ENCODE results near the gene SLC4A5. TPM values are rescaled to one million over a fixed set of nuclear protein-coding genes. Genes with fewer than 3 reads are reported as not detected.

SLC4A5 gene
- polyA plus RNA-seq, 1 of the 3 experiments (the other 2 are of a cell fraction), result 0.25 TPM

DNA sequence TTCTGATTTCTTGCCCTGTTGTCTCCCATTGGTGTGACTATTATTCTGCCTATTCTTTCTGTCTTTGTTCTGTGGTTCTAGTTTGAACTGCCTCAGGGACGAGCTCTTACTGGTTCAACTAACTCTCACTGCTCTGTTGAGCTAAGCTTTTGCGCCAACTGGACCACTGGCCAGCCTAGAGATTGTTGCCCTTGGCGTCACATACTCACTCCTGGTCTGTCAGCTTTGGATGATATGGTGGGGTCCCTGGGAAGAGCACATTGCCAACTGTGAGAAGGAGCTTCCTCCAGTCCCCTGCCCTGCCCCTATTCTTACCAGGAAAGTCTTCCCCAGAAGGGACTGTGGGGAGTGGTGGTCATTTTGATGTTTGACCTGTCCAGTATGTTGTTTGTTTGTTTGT is 138.8 kb downstream of the SLC4A5 start:
- ChIA-PET CTCF (no interaction called here), POLR2A (no interaction called here)
- H3K27me3 ChIP-seq (ENCODE audit: insufficient read depth), result no peaks in the 10 kb centered on the region
- no peak overlapping the region for H3K9ac ChIP-seq
- H4K20me1 ChIP-seq (ENCODE audit: insufficient read depth), result peaks cover 95% of the 10 kb centered on the region
- H3F3A ChIP-seq (replicated peaks; ENCODE audit: insufficient read depth), result no peaks in the 10 kb centered on the region
- no peaks in the 10 kb centered on the region for H3K9me3 ChIP-seq
- peaks cover 5 to 23% of the 10 kb centered on the region in 2 experiments; a peak in 3 of 4 replicates for H3K4me1 ChIP-seq (ENCODE audit: control insufficient read depth in 1 of 2, insufficient read depth in 2 of 2, low read depth in 1 of 2, low read length in 1 of 2)
- H3K4me2 ChIP-seq, result no peak overlapping the region
- H2AFZ ChIP-seq (ENCODE audit: low read depth), result no peak overlapping the region
- peaks cover 7 to 48% of the 10 kb centered on the region in 2 experiments for H3K36me3 ChIP-seq (replicated peaks in 1 of 2; ENCODE audit: control insufficient read depth in 1 of 2, insufficient read depth in 2 of 2, low read length in 1 of 2)
- no peak for DNase-seq
- no peak overlapping the region for H3K4me3 ChIP-seq (ENCODE audit: low read depth in 2 of 2, low read length in 1 of 2)
- H3K79me2 ChIP-seq (ENCODE audit: insufficient read depth), result peaks cover 94% of the 10 kb centered on the region
- no peaks in the 10 kb centered on the region for H3K9me2 ChIP-seq
- TF ChIP-seq RAD21 (IDR thresholded peaks at IDR 0.05; ENCODE audit: low read length) (no peak), RFX5 (IDR thresholded peaks at IDR 0.05; ENCODE audit: low read length) (no peak), NFIC (IDR thresholded peaks at IDR 0.05; ENCODE audit: borderline replicate concordance) (no peak)
- WGBS (ENCODE audit: low lambda C conversion rate), result 96% methylated on average over 3 of the region's 3 CpGs
- no peak overlapping the region for H3K27ac ChIP-seq (ENCODE audit: low read depth in 2 of 2, low read length in 1 of 2)

DNA sequence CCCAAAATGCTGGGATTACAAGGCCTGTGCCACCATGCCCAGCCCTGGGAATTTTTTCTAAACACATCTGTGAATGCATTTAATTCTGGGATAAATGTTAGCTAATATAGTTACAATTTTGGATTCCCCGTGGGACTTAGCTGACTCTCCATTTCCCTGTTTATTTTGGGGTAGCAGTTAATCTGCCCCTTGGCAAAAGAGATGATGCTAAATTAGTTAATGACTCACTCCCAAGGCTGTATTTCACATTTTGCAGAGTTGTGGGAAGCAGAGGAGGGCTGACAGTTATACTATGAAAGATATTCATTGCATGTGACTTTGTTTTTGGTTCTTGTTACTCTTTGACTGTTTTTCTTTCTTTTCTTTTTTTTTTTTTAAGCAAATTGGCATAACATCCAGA is 141.6 kb downstream of the SLC4A5 start:
- ChIA-PET POLR2A (interaction anchor here (1.0 kb wide), 1 partner anchor 23 kb away, joined by 3 read pairs; the partner anchor contains the start of gene MOB1A), CTCF (no interaction called here)
- H3K4me3 ChIP-seq (ENCODE audit: low read depth in 2 of 2, low read length in 1 of 2), result no peak overlapping the region

DNA sequence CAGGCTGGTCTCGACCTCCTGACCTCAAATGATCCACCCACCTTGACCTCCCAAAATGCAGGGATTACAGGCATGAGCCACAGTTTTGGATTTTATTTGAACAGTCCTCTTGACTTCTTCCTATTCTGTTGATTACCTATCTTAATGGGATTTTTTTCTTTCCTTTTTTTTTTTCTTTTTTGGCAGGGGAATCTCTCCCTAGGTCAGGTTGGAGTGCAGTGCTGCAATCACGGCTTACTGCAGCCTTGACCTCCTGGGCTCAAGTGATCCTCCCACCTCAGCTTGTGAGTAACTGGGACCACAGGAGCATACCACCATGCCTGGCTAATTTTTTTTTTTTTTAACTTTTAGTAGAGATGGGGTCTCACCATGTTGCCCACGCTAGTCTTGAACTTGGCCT is 142.0 kb downstream of the SLC4A5 start:
- H3K36me3 ChIP-seq (replicated peaks in 1 of 2; ENCODE audit: control insufficient read depth in 1 of 2, insufficient read depth in 2 of 2, low read length in 1 of 2), result peaks cover 0 to 29% of the 10 kb centered on the region in 2 experiments
- H3K4me3 ChIP-seq (ENCODE audit: low read depth in 2 of 2, low read length in 1 of 2), result no peak overlapping the region
- H3K27me3 ChIP-seq (ENCODE audit: insufficient read depth), result no peaks in the 10 kb centered on the region
- H2AFZ ChIP-seq (ENCODE audit: low read depth), result no peak overlapping the region
- no peak overlapping the region; the same call in 1 of the 2 replicates for H3K9ac ChIP-seq
- peak overlapping the region; percentile 99; the same call in 1 of the 2 replicates for H3K4me2 ChIP-seq
- peak overlapping the region in 1 of 2 experiments; percentile 42; a peak in 1 of 4 replicates for H3K27ac ChIP-seq (ENCODE audit: low read depth in 2 of 2, low read length in 1 of 2)
- no peaks in the 10 kb centered on the region for H3K9me2 ChIP-seq
- no peaks in the 10 kb centered on the region for H3K9me3 ChIP-seq
- peaks cover 72% of the 10 kb centered on the region for H3K79me2 ChIP-seq (ENCODE audit: insufficient read depth)
- ChIA-PET CTCF (interaction anchor here (2.3 kb wide), 1 partner anchor 10 kb away, joined by 9 read pairs; no protein-coding TSS in a partner anchor), POLR2A (interaction anchor here (1.0 kb wide), 1 partner anchor 23 kb away, joined by 3 read pairs; the partner anchor contains the start of gene MOB1A)
- WGBS (ENCODE audit: low lambda C conversion rate), result 97% methylated on average over 3 of the region's 3 CpGs
- H3K4me1 ChIP-seq (ENCODE audit: control insufficient read depth in 1 of 2, insufficient read depth in 2 of 2, low read depth in 1 of 2, low read length in 1 of 2), result peaks cover 5 to 23% of the 10 kb centered on the region in 2 experiments; a peak in 3 of 4 replicates
- H4K20me1 ChIP-seq (ENCODE audit: insufficient read depth), result peaks cover 71% of the 10 kb centered on the region
- peaks cover 4% of the 10 kb centered on the region for H3F3A ChIP-seq (replicated peaks; ENCODE audit: insufficient read depth)
- DNase-seq, result no peak
- TF ChIP-seq TCF12 (IDR thresholded peaks at IDR 0.05) (no peak), FOXJ3 (CRISPR knock-in tag; IDR thresholded peaks at IDR 0.05) (no peak), EZH2phosphoT487 (IDR thresholded peaks at IDR 0.05; ENCODE audit: borderline replicate concordance, low read depth) (no peak), YY1 (IDR thresholded peaks at IDR 0.05; ENCODE audit: low read depth) (no peak), EP300 (IDR thresholded peaks at IDR 0.05; ENCODE audit: borderline replicate concordance in 1 of 2, low read depth in 1 of 2, low read length in 1 of 2) (no peak), RFX5 (IDR thresholded peaks at IDR 0.05; ENCODE audit: low read length) (no peak), TEAD4 (IDR thresholded peaks at IDR 0.05; ENCODE audit: borderline replicate concordance, insufficient read depth) (no peak), NFIC (IDR thresholded peaks at IDR 0.05; ENCODE audit: borderline replicate concordance) (no peak)
- TF ChIP-seq, protein P1, sequence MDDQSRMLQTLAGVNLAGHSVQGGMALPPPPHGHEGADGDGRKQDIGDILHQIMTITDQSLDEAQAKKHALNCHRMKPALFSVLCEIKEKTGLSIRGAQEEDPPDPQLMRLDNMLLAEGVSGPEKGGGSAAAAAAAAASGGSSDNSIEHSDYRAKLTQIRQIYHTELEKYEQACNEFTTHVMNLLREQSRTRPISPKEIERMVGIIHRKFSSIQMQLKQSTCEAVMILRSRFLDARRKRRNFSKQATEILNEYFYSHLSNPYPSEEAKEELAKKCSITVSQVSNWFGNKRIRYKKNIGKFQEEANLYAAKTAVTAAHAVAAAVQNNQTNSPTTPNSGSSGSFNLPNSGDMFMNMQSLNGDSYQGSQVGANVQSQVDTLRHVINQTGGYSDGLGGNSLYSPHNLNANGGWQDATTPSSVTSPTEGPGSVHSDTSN (IDR thresholded peaks at IDR 0.05), result no peak
- TF ChIP-seq, protein P2, sequence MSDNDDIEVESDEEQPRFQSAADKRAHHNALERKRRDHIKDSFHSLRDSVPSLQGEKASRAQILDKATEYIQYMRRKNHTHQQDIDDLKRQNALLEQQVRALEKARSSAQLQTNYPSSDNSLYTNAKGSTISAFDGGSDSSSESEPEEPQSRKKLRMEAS (IDR thresholded peaks at IDR 0.05; ENCODE audit: low read depth), result no peak
- TF ChIP-seq, protein P3, sequence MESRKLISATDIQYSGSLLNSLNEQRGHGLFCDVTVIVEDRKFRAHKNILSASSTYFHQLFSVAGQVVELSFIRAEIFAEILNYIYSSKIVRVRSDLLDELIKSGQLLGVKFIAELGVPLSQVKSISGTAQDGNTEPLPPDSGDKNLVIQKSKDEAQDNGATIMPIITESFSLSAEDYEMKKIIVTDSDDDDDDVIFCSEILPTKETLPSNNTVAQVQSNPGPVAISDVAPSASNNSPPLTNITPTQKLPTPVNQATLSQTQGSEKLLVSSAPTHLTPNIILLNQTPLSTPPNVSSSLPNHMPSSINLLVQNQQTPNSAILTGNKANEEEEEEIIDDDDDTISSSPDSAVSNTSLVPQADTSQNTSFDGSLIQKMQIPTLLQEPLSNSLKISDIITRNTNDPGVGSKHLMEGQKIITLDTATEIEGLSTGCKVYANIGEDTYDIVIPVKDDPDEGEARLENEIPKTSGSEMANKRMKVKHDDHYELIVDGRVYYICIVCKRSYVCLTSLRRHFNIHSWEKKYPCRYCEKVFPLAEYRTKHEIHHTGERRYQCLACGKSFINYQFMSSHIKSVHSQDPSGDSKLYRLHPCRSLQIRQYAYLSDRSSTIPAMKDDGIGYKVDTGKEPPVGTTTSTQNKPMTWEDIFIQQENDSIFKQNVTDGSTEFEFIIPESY (IDR thresholded peaks at IDR 0.05; ENCODE audit: borderline replicate concordance, low read depth), result no peak

More for the DNA sequence above, 141.6 kb downstream of the SLC4A5 start:
- peaks cover 75% of the 10 kb centered on the region for H4K20me1 ChIP-seq (ENCODE audit: insufficient read depth)
- H3K9me3 ChIP-seq, result no peaks in the 10 kb centered on the region
- H3K27ac ChIP-seq (ENCODE audit: low read depth in 2 of 2, low read length in 1 of 2), result peak overlapping the region in 1 of 2 experiments; percentile 42; a peak in 2 of 4 replicates
- H3K4me2 ChIP-seq, result peak overlapping the region; percentile 99; the same call in 1 of the 2 replicates
- no peaks in the 10 kb centered on the region for H3K27me3 ChIP-seq (ENCODE audit: insufficient read depth)
- H3F3A ChIP-seq (replicated peaks; ENCODE audit: insufficient read depth), result peaks cover 4% of the 10 kb centered on the region
- no peaks in the 10 kb centered on the region for H3K9me2 ChIP-seq
- H3K36me3 ChIP-seq (replicated peaks in 1 of 2; ENCODE audit: control insufficient read depth in 1 of 2, insufficient read depth in 2 of 2, low read length in 1 of 2), result peaks cover 0 to 31% of the 10 kb centered on the region in 2 experiments
- TF ChIP-seq GATA2 (CRISPR knock-in tag; IDR thresholded peaks at IDR 0.05) (no peak), MXI1 (IDR thresholded peaks at IDR 0.05; ENCODE audit: low read depth, low read length) (no peak), RFX5 (IDR thresholded peaks at IDR 0.05; ENCODE audit: low read length) (no peak), JUND (IDR thresholded peaks at IDR 0.05) (0 out of 2 replicates have a peak, but pooled peaks have one; percentile 9), YY1 (IDR thresholded peaks at IDR 0.05; ENCODE audit: low read depth) (no peak)
- TF ChIP-seq, protein P4, sequence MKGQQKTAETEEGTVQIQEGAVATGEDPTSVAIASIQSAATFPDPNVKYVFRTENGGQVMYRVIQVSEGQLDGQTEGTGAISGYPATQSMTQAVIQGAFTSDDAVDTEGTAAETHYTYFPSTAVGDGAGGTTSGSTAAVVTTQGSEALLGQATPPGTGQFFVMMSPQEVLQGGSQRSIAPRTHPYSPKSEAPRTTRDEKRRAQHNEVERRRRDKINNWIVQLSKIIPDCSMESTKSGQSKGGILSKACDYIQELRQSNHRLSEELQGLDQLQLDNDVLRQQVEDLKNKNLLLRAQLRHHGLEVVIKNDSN (IDR thresholded peaks at IDR 0.05; ENCODE audit: borderline replicate concordance, low read depth), result no peak
- TF ChIP-seq, protein P2 (IDR thresholded peaks at IDR 0.05; ENCODE audit: low read depth), result no peak
- peaks cover 5 to 23% of the 10 kb centered on the region in 2 experiments; a peak in 3 of 4 replicates for H3K4me1 ChIP-seq (ENCODE audit: control insufficient read depth in 1 of 2, insufficient read depth in 2 of 2, low read depth in 1 of 2, low read length in 1 of 2)
- no peak for DNase-seq
- H2AFZ ChIP-seq (ENCODE audit: low read depth), result no peak overlapping the region
- WGBS (ENCODE audit: low lambda C conversion rate), result 27% methylated on average over 1 of the region's 1 CpG
- no peak overlapping the region for H3K9ac ChIP-seq
- H3K79me2 ChIP-seq (ENCODE audit: insufficient read depth), result peaks cover 76% of the 10 kb centered on the region
